Nephron progenitor cell (in vitro differentiated cells): Measurements from ENCODE around the gene LMNA.

Source experiments
- DNase-seq: peaks from one replicate; pipeline ENCODE4 v3.0.0; 2021
- H3K27ac Mint-ChIP-seq: 2 replicates; pipeline ENCODE4 v1.8.0; 2021; ENCODE audit warnings: mild to moderate bottlenecking, moderate library complexity, mixed read lengths
- H3K27me3 Mint-ChIP-seq: 2 replicates; pipeline ENCODE4 v1.8.0; 2021; ENCODE audit warnings: mild to moderate bottlenecking, low read depth, mixed read lengths; ENCODE audit not compliant: poor library complexity
- H3K36me3 Mint-ChIP-seq: 2 replicates; pipeline ENCODE4 v1.8.0; 2021; ENCODE audit warnings: low read depth, mixed read lengths
- H3K4me1 Mint-ChIP-seq: 2 replicates; pipeline ENCODE4 v1.8.0; 2021; ENCODE audit warnings: mixed read lengths
- H3K4me3 Mint-ChIP-seq: 2 replicates; pipeline ENCODE4 v1.8.0; 2021; ENCODE audit warnings: mild to moderate bottlenecking, moderate library complexity, mixed read lengths
- H3K9me3 Mint-ChIP-seq: 2 replicates; pipeline ENCODE4 v1.8.0; 2021; ENCODE audit warnings: mild to moderate bottlenecking, moderate library complexity, mixed read lengths
- CTCF ChIP-seq: fragments of 200-600 bp; sonication (generic); IDR thresholded peaks from 2 replicates; pipeline ENCODE4 v1.5.0; 2021; ENCODE audit warnings: antibody characterized with exemption

Gene LMNA

GRCh38 chr1:156075162-156075561 is 39.3 kb upstream of the LMNA start:
- peaks cover 3% of the 10 kb centered on the region for H3K27me3 Mint-ChIP-seq
- no peak for DNase-seq
- H3K9me3 Mint-ChIP-seq: no peaks in the 10 kb centered on the region
- no peak for TF ChIP-seq CTCF
- peak overlapping the region; percentile 86 for H3K27ac Mint-ChIP-seq
- H3K36me3 Mint-ChIP-seq: peaks cover 40% of the 10 kb centered on the region
- H3K4me3 Mint-ChIP-seq: peak overlapping the region; percentile 99
- peaks cover 96% of the 10 kb centered on the region for H3K4me1 Mint-ChIP-seq

- H3K27ac Mint-ChIP-seq: peak overlapping the region; percentile 86
- H3K27me3 Mint-ChIP-seq: peaks cover 3% of the 10 kb centered on the region
- TF ChIP-seq CTCF: no peak
- peak overlapping the region; percentile 99 for H3K4me3 Mint-ChIP-seq
- H3K36me3 Mint-ChIP-seq: peaks cover 40% of the 10 kb centered on the region
- DNase-seq: no peak
- H3K9me3 Mint-ChIP-seq: no peaks in the 10 kb centered on the region
- peaks cover 90% of the 10 kb centered on the region for H3K4me1 Mint-ChIP-seq
These were observed 38.7 kb upstream of the LMNA start for GRCh38 chr1:156075775-156076204.

GRCh38 chr1:156076609-156077429 is 37.7 kb upstream of the LMNA start:
- DNase-seq: peak; percentile 74
- peaks cover 3% of the 10 kb centered on the region for H3K27me3 Mint-ChIP-seq
- H3K4me3 Mint-ChIP-seq: peak overlapping the region; percentile 99
- peak overlapping the region; percentile 75 for H3K27ac Mint-ChIP-seq
- H3K4me1 Mint-ChIP-seq: peaks cover 84% of the 10 kb centered on the region
- TF ChIP-seq CTCF: no peak
- H3K9me3 Mint-ChIP-seq: no peaks in the 10 kb centered on the region
- peaks cover 35% of the 10 kb centered on the region for H3K36me3 Mint-ChIP-seq

DNA sequence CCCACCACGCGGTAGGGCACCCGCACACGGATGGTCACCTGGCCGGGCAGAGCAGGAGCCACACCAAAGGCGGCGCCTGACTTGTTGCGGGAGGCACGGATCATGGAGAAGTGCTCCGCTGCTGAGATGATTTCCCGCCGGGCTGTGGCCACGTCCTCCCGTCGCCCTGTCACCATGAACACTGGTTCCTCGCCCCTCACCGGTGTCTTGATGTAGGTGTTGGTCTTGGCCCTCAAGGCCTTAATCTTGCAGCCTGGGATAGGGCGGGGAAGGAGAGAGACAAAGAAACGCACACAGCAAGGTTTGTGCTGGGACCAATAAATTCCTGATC is 37.1 kb upstream of the LMNA start:
- Mint-ChIP-seq H3K4me1 (peaks cover 78% of the 10 kb centered on the region), H3K36me3 (peaks cover 33% of the 10 kb centered on the region), H3K27ac (peak overlapping the region; percentile 75), H3K9me3 (no peaks in the 10 kb centered on the region), H3K27me3 (peaks cover 3% of the 10 kb centered on the region), H3K4me3 (peak overlapping the region; percentile 99)
- no peak for DNase-seq
- TF ChIP-seq CTCF: no peak

- Mint-ChIP-seq H3K36me3 (peaks cover 25% of the 10 kb centered on the region), H3K9me3 (no peaks in the 10 kb centered on the region), H3K27me3 (peaks cover 3% of the 10 kb centered on the region), H3K4me1 (peaks cover 73% of the 10 kb centered on the region), H3K4me3 (peak overlapping the region; percentile 99), H3K27ac (peak overlapping the region; percentile 75)
- no peak for TF ChIP-seq CTCF
- no peak for DNase-seq
These were observed 35.8 kb upstream of the LMNA start for GRCh38 chr1:156078728-156079127.

DNA sequence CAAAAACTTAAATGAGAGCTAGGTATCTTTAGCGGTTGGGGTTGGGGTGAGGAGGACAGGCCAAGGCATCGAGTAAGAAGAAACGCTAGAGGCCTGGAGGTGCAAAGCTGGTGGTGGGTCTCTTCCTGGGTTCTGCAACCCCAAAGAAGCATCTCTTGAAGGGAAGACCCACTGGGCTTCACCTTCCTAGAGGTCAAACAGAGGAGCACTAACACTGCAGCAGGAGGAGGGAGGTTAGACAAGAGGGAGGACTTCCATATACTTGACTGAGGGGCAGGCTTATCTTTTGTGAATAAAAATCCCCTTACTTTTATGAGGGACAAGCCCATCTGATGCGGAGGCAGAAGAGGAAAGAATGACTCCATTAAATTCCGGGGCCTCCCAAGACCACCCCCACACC is 34.7 kb upstream of the LMNA start:
- Mint-ChIP-seq H3K9me3 (no peaks in the 10 kb centered on the region), H3K27ac (peak overlapping the region; percentile 95), H3K27me3 (peaks cover 3% of the 10 kb centered on the region), H3K4me3 (peak overlapping the region; percentile 99), H3K4me1 (peaks cover 73% of the 10 kb centered on the region), H3K36me3 (peaks cover 24% of the 10 kb centered on the region)
- no peak for TF ChIP-seq CTCF
- no peak for DNase-seq
